NCI-H345 treated with DMSO at 0.1 percent for 48 hours (cell line): ENCODE results near the gene IL6ST.

Experiments
- DNase-seq: peaks from one replicate; lab custom pipeline; 2025; ENCODE audit not compliant: unreplicated experiment; lab: John Stamatoyannopoulos, UW

The IL6ST gene

DNA sequence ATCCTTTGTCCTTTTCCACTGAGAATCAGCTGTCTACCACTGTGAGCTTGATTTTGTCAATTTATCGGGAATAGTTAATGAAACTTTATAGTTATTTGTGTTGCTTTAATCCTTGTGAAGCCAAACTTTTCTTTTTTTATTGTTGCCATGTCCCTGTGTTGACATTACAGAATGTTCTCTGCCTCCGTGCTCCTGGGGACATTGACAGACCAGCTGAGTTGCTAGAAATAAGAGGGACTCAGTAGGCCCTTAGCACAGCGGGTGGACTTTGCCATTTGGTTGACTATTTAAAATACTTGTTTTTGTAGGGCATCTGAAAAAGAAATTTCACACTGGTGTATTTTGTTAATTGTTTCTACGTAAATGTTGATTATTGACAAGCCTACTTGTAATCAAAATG is 73.1 kb downstream of the IL6ST start:
- DNase-seq: no peak

DNA sequence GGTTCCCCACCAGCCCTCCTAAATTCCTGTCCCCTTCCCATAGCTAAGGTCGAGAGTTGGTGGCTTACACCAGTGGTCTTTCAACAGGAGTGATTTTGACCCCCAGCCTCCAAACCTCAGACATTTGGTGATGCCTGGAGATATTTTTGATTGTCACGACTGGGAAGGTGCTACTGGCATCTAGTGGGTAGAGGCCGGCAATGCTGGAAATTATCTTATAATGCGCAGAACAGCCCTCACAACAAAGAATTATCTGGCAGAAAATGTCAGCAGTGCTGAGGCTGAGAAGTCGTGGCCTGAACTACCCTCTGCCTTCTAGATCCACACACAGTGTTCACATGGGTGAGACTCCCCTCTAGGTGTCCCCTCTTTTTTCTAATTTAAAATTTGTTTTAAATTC is 74.0 kb downstream of the IL6ST start:
- DNase-seq: no peak

DNA sequence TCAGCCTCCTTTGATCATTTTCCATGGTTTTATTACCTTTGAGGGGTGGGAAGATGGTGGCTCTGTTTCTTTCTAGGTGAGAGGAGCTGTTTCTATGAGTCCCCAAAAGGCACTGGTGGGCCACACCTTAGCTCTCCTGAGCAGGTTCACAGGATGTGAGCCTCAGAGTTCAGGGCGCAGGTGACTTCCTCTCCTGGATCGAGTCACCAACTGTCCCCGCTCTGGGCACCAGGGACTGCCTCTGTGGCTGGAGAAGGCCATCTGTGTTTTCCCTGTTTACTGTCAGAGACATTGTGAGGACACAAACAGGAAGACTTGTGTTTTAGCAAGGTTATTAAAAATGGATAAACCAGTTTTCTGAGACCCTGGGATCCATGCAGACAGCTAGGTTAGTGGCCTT is 75.1 kb downstream of the IL6ST start:
- no peak for DNase-seq

DNA sequence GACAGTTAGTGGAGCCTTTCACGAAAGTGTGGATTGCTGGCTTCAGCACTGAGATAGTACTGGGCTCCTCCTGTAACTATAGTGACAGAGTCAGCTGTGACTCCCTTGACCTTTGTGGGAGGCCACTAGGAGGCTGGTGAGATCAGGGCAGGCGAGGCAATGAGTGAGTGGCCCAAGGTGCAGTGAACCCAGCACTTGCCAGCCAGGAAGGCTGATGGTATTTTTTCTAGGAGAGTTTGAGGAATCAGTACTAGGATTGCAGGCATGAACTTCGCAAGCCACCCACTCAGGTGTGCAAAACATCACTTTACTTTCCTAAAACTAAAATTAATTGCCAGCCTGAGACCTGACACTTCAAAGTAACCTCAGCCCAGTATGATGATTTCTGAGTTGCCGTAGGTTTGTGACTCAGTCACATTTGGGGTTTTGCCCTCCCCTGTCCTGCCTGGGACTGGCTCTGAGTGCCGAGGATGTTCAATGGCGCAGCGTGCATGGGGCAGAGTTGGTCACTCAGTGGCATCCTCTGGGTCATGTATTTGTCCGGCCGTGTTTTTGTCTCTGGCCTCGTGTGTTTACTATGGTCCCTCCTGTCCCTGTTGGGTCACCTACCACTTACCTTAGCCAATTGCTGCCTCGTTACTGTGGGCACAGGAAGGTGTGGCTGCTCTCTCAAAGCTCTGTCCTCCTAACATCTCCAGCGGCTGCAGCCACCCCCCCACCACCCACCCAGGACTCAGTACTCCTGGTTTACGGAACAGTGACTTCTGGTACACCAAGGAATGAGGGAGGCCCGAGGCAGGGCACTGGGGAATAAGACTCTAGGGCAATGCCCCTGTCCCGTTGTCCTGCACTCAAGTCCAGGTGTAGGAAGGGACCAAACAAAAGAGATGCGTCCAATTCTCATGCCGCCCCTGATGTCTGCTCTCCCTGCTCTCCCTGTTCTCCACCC is 76.4 kb downstream of the IL6ST start:
- no peak for DNase-seq

DNA sequence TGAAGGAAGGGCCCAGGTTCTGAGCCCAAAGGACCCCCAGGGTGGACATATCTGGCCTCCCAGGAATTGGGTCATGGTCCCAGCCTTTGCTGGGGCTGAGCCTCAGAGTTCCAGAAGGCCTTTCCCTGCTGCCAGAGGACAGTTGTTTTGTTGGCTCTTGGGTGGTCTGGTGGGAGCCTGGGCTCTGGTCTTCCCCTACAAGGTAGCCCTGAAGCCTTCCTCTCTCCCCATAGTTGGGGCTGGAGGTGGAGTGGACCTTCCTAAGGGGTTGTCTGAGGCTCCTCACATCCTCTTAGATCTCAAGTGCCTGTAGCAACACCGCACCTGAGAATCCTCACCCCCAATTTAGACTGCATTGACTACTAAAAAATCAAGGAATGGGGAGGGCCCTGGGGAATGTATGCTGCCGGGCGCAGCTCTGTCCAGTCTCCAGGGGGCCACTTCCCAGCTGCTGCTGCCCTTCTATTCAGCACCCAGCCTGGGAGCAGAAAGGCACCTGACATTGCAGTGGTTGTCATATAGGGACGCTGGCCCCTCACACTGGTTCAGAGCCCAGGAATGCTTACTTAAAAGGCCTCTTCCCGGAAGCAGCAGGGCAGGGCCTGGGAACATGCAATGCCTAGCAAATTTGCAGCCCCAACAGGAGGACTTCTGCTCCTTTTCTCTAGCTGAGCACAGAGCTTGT is 77.2 kb downstream of the IL6ST start:
- no peak for DNase-seq

DNA sequence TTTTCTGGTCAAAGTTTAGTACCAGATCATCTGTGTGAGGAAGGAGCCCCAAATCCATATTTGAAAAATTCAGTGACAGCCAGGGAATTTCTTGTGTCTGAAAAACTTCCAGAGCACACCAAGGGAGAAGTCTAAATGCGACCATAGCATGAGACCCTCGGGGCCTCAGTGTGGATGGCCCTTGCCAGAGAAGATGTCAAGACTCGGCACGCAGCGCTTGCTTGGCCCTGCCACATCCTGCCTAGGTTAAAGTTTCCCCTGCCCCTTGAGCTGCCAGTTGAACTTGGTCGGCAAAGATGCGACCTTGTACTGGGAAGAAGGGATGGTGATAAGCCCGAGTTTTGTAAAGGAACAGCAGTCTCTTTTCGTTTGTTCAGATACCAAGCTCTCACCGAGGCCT is 77.8 kb downstream of the IL6ST start:
- no peak for DNase-seq

DNA sequence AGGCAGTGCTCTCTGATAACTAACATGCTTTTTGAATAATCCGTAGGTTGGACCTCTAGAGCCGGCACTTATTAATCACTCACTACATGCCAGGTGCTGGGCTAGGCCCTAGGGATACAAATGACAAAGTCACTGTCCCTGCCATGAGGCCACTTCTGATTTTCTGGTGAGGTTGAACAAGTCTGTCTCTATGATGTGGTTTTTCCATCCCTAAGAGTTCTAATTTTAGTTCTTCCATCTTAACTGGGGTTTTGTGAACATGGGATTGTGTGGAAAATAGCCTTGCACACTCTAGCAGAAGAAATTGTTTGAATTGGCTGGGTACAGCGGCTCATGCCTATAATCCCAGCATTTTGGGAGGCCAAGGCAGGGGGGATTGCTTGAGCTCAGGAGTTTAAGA is 79.0 kb downstream of the IL6ST start:
- DNase-seq: no peak

DNA sequence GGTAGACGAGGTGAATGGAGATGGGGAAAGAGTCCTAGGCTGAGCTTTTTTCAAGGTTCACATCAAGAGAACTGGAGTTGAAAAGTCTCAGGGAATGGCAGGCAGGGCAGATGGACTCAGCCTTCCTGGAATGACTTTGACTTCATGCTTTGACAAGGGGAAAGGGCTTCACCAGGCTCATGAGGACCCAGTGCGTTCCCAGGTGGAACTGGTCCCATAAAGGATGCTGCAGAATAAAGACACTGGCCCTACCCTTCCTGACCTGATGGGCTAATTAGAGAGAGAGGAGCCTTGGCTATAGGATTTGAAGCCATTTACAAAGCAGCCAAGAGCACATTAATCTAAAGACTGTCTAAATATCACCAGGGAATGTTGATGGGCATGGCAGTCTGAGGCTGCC is 79.8 kb downstream of the IL6ST start:
- no peak for DNase-seq

DNA sequence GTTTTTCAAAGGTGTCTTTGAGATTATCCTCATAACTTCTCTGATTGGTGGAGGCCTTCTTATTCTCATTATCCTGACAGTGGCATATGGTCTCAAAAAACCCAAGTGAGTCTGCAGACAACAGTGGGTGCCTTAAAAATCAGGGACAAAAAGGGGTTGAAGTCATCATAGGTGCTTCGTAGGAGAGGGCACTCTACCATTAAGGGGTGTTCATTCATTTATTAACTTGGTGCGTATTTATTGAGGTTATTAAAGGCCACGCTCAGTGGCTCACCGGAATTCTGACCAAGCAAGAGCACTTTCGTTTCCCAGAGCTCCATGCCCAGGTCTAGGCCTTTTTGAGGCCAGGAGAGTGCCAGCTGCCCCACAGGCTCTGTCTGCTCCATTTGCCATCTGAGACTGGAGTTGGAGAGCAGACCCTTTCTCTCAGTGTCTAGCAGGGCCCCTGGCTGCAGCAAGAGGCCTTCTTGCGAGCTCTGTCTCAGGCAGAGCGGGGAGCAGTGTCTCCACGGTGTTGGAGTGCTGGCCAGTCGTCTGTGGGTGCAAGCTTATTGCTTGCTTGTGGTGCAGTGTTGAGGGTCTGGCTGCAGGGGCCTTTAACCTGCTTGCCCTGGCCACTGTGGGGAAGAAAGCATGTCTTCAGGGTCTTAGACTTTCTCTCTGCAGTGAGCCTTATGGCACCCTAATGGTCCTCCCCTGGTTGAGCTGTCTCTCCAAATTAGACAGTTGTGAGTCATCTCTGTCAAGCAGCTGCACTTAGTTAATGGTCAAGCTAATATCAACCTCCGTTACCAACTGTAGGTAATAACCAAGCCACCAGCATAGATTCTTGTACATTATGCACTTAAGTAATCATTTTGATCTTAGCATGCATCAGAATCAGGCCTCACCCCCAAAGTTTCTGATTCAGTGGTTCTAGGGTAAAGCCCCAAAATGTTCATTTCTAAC is 81.0 kb downstream of the IL6ST start:
- no peak for DNase-seq

DNA sequence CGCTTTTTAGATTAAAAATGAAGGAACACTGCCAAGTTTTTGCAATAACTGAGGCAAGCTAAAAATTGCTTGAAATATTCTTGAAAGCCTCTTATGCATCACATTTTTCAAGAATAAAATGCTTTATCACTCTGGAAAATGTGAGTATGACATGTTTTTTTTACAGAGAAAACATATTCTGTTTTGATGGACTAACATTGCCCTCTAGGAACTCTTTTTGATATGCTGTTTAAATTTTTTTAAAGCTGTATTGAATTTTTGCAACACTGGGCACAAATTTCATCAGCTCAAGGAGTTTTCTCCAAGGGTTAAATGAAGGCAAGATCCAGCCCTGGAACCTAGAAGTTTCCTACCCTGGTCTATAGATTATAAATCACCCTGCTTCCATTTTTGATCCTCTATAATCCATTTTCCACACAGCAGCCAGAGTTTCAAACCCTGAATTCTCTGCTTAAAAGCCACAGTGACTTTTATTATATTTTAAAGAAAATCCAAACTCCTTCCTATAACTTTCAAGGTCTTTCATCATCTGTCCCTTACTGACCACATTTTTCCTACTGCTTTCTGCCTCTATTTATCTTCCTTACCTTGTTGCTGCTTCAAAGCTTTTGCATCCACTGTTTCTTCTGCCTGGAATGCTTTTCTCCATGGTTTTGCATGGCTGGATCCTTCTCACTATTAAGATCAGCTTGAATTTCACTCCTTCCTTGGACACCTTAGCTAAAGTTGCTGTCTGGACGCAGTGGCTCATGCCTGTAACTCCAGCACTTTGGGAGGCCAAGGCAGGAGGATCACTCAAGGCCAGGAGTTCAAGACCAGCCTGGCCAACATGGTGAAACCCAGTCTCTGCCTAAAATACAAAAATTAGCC is 82.7 kb downstream of the IL6ST start:
- DNase-seq: no peak

DNA sequence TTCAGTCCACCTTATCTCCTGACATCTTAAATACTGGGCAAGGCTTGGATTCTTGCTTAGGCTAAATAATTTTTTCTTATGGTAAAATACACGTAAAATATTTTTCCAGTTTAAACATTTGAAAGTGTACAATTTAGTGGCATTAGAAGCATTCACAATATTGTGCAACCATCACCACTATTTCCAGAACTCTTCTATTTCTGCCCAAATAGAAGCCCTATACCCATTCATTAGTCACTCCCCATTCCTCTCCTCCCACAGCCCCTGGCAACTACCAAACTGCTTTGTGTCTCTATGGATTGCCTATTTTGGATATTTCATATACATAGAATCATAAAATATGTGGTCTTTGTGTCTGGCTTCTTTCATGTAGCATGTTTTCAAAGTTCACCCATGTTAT is 86.0 kb downstream of the IL6ST start:
- DNase-seq: no peak

DNA sequence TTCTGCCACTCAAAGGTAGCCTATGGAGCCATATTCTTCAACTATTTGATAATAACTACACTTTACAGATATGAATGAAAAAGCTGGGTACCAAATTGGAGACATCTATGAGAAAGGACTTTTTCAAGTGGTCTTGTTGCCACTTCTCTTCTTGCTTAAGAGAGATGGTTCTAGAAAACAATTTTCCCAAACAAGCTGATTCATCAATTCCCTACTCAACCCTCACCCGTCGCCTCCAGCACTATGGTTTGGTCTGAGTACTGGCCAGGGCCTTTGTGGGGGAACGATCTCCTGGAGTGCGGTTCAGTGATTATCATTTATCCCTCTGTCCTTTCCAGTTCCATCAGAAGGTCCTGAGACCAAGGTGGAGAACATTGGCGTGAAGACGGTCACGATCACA is 86.8 kb downstream of the IL6ST start:
- DNase-seq: no peak

DNA sequence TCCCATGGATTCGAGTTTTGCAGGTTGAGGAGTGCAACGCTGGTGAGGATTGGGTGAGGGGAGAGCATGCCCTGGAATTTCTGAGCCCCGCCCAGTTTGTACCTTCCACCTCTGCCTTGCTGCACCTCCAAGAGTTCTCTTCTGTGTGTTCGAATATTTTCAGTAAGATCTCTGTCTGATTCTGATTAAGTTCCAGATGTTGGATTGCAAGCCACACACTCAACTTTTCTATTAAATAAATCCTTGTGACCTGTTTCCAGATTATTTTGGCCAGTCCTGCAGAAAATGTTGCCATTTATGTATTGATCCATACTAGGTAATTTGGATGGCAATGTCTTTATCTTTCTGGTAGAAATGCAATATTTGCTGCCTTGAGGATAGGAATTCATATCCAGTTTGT is 89.5 kb downstream of the IL6ST start:
- DNase-seq: no peak

DNA sequence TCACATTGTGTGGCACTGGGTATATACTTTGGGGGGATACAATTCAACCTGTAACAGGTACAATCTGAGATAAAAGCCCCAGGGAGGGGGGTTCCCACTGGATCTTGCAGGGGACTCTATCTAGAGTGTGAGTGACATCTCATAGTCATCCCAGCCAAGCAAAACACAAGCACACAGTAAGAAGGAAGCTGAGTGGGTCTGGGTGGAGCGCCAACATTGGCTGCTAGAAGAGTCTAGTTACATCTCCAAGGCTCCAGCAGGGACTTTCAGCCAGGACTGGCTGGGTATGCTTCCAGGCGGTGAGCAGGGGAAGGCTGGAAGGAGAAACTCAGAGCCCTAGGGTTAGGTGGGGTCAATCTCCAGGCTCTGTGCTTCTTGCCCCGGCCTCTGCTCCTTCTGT is 90.6 kb downstream of the IL6ST start:
- DNase-seq: no peak

DNA sequence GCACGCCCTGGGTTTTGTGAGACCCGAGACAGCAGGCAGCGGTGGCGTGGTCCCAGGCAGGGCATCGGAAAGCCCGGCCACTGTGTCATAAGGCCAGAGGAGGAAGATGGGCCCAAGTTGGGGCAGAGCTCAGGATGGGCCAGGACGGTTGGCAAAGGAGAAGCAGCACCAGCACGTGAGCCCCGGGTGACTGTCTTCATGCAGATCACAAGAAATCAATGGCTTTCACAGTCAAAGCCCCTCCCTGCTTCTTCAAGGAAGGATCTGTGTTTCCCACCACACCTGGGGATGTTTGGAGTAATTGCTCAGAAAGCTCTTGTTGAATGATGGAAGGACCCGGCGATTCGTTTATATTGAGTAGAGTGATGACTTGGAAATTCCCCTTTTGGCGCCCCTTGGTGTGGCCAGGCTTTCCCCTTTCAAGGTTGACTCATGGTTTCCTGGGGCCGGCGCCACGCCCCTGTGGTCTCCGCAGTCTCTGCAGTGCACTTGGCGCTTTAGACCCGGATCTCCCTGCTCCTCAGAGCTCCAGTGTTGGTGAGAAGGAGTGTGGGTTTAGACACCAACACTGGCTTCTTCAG is 91.6 kb downstream of the IL6ST start:
- no peak for DNase-seq

DNA sequence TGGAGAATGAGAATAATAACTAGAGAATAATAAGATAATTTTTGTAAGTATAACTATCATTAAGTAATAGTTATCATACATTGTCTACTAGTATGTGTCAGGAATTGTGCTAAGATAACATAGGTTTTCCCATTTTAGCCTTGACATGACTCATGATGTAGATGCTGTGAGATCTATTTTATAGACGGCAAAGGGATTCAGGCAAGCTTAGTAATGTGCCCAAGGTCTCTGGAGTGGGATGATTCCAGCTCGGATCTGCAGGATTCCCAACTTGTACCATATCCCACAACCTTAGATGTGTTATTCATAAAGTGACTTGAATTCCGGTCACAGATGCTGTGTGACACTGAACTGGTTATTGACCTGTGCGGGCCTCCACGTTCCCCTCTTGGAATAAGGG is 92.1 kb downstream of the IL6ST start:
- no peak for DNase-seq

DNA sequence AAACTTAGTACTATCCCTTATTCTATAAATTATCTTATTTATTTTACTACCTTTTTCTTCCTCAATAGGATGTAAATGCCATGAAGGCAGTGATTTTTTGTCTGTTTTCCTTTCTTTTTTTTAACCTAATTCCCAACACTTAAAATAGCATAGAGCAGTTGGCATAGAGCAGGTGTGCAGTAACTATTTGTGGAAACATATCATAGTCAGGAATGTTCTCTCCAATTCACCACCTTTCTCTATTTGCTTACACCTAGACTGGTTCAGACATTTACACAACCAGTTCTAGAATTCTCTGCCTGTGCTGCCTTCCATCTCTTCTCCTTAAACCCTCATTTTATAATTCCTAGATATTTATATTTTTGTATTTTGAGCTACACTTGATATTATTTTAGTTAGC is 94.0 kb downstream of the IL6ST start:
- no peak for DNase-seq

DNA sequence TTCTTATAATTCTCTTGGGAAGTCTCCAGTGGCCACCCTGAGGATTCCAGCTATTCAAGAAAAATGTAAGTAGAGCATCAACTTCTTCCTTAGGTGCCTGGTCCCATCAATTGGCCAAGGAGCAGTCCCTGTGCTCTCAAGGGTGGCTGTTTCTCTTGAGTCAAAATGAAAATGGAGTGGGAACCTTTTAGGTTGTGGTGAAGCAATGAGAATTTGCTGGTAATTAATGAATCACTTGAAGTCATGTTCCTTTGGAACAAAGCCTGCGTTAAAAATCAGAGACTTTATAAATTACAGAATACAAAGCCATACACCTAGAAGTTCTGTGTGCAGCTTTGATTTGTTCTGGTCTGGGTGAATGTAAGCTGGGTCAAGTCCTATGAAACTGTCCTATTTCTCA is 94.7 kb downstream of the IL6ST start:
- DNase-seq: no peak

DNA sequence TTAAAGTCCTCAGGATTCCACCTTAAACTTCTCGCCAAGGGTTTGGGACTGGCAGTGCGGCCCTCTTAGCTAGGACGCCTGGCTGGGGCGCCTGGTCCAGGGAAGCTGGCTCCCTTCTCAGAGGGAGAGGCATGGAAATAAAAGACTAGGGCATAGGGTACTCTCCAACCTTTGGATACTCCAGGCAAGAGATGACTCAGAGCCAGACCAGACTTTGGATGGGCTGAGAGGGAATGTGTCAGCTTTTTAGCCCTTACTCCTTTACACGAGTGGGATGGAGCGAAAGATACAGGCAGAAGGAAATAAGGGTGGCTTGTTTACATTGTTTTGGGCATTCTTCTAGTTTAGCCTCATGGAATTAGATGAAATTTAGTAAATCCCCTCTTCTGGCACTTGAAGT is 95.4 kb downstream of the IL6ST start:
- DNase-seq: no peak

DNA sequence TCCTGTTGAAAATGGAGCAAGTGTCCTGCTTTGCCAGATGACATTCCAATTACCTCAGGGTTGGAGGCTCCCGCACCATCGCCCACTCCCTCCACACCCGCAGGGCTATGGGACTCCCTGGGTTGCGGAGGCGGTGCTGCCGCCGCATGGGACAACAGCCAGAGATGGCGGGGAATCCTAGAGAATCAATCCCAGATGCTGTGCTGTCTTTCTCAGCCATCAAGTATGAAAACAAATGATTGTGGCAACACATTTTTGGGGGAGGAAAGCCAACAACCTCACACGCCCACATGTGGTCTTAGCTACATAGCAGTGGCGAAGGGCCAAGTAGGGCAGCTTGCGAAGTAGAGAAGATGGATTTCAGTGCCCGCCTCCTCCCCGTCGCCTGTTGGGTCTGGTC is 96.9 kb downstream of the IL6ST start:
- no peak for DNase-seq
